Amygdala (tissue), 56 donors: ENCODE results near the gene ULK3.

Experiments
- DNase-seq, 56 donors: peaks; one replicate each; lab custom pipeline; 2025; lab: John Stamatoyannopoulos, UW

ULK3 gene

DNA sequence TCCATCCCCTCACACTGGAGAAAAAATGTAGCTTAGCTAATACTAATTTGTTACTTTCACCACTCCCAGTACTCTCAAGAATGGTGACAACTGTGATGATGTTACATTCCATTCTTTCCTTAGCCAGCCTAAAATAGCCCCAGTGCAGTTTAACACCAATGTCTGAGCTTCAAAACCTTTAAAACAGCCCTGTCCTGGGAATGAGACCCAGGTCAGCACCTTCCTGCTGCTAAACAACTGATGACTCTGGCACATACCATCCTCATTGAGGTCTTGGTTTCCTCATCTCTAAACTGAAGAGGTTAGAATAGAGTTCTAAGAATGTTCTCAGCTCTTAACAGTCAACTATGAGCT lies 26.4 kb upstream of the ULK3 start:
- DNase-seq: no peak

DNA sequence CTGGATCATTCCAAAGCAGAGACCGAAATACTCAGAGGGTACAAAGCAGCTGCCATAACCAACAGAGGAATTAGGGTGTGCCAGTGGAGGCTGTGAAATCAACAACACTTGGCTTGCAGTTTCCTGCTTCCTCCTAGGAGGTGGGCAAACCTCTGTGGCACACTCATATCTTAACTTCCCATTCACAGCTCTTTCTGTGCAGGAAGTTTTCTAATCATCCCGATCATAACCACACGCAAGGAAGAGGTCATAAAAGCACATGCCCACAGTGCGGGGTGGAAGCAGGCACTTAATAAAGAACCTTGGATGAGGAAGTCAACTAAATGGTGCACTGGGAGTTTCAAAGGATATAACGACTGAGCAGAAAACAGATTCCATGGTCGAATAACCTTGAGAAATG lies 25.1 kb upstream of the ULK3 start:
- DNase-seq: peak in 3 of 56 donors; percentile 7 to 26 (median 8)

DNA sequence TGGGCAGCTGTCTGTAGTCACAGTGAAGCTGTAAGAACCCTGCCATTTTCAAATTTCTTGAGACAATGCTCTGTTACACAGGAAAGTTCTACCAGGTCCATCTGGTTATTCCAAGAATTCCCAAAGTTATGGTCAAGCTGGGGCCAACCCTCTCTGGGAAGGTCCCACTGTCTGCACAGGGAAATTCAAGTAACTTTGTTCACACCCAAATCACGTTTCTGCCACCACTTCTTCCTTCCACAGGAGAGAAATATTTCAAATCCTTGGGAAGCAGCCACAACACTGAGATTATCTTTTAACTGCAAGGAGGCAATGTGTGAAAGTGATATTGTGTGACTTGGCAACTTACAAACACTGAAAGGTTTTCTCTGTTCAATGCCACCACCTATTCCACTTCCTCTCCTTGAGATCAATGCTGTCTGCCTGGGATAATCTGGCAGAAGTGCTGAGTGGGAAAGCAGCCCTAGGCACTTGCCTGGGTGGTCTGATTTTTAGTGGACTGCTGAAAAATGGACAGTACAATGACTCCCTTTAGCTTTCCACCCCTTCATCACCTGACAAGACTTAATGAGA lies 24.6 kb upstream of the ULK3 start:
- DNase-seq: no peak

DNA sequence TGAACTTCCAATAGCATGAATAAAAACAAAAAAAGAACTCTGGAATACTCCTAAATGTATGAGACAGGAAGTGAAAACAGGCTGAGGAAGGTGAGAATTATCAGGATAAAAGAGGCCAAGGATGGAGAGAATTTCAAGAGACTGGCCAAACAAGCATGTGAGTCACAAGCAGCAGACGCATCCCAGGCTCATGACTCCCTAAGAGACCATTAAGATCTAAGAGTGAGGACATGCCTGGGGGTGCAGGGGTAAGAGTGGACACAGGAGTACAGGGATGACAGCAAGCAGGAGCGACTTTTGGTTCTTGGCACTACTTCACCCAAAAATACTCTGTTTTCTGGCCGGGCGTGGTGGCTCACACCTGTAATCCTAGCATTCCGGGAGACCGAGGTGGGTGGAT lies 23.1 kb upstream of the ULK3 start:
- DNase-seq: no peak

DNA sequence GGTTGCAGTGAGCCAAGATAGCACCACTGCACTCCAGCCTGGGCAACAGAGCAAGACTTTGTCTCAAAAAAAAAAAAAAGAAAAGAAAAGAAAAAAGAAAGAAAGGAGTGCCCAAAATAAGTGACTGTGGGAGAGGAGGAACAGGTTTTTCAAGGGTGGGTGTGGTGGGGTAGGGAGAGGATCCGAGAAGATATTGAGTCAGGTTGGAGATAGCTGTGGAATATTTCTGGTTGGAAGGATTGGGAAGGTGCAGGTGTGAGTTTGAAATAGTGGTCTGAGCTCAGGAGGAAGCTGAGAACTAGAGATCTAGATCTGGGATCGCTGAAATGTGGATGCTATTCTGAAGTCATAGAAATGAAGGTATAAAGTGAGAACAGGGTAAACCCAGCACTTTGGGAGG lies 22.4 kb upstream of the ULK3 start:
- DNase-seq: no peak

- DNase-seq: no peak
Observed at GRCh38 chr15:74864296-74864695, 21.3 kb upstream of the ULK3 start.

DNA sequence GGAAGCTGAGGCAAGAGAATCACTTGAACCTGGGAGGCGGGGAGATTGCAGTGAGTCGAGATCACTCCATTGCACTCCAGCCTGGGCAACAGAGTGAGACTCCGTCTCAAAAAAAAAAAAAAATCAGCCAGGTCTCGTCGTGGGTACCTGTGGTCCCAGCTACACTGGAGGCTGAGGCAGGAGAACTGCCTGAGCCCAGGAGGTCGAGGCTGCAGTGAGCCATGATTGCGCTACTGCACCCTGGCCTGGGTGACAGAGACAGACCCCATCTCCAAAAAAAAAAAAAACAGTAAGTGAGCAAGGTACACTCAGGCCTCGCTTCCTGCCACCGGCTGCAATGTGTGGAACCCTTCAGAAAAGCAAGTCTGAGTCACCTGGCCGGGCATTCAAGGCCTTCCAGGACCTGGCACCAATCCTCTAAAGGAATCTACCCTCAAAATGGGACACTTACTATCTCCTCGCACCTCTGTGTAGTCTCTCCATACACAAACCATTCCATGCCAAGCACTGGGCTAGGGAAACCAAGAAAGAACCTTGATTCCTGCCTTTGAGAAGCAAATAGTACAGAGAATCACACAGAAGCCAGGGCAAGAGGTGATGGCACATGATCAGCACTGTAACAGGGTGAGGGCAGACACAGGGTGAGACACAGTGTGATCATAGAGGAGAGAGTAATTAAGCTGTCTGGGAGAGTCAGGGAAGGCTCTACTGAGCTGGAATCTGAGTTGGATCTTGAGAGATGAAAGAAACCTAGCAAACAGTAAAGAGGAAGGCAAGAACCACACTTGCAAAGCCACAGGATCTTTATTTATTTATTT lies 20.5 kb upstream of the ULK3 start:
- DNase-seq: no peak

DNA sequence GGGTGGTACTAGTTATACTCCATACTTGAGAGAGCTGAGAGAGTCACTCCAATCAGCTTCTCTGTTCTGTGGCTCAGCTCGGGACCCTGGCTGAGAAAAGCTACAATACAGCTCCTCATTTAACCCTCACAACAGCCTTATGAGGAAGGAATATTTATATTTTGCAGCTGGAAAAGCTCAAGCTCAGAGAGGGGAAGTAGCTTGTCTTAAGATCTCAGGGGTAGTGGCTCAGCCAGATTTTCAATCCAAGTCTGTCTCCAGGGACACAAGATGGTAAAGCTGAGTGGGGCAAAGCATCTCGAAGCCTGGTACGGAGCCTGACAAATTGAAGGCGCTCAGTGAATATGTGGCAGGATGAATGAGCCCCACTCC lies 15.4 kb upstream of the ULK3 start:
- DNase-seq: no peak

DNA sequence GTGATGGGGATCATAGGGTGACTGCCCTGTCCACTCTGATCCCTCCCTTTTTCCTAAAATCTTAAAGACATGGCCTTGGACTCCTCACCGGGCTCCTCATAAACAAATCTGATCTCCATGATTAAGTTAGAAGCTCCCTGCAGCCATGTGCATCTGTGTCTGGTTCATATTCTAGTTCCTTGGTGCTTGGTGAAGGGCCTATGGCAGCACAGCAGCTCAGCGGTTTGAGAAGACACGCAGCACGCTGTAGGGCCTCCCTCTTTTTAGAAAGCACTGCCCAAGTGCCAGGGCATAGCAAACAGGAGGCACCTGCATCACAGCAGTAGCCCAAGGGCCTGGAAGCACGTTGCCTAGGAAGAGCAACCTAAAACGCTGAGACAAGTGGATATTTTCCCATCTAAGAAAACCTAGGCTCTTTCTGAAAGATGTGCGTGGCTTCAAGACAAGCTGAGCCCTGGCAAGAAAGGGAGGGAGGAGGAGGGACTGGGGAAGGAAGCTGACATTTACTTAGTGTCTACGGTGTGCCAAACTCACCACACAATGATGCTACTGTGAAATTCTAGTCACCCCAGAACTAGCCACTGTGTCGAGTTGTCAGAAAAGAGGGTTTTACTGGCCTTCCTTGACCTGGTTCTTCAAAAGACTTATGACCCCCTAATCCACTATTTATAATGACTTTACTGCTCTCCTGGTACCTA lies 14.9 kb upstream of the ULK3 start:
- no peak for DNase-seq

- no peak for DNase-seq
Observed at GRCh38 chr15:74857082-74857655, 14.2 kb upstream of the ULK3 start.

DNA sequence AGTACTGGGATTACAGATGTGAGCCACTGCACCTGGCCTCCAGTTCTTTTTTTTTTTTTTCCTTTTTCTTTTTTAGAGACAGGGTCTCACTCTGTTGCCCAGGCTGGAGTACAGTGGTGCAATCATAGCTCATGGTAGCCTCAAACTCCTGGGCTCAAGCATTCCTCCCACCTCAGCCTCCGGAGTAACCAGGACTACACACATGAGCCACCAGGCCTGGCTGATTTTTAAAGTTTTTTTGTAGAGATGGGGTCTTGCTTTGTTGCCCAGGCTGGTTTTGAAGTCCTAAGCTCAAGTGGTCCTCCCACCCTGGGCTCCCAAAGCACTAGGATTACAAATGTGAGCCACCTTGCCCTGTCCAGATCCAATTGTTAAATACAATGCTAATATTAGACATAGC lies 13.6 kb upstream of the ULK3 start:
- no peak for DNase-seq

DNA sequence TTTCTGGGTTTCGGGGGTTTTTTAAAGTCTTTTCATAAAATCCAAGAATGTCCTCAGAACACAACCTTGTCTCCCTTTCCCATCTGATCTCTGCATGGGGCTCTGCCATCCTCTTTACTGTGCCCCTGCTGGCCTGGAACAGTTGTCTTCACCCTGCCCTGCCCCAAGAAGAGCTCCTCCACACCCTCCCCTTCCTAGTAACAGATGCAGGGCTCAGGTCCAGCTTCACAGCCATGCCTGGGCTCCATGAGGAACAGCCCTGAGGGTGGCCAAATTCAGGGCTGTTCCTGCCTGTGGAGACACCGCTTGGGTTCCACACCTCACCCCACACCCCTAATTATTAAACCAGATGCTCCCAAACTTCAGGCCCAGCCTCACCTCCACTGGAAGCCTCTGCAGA lies 12.9 kb upstream of the ULK3 start:
- DNase-seq: no peak

DNA sequence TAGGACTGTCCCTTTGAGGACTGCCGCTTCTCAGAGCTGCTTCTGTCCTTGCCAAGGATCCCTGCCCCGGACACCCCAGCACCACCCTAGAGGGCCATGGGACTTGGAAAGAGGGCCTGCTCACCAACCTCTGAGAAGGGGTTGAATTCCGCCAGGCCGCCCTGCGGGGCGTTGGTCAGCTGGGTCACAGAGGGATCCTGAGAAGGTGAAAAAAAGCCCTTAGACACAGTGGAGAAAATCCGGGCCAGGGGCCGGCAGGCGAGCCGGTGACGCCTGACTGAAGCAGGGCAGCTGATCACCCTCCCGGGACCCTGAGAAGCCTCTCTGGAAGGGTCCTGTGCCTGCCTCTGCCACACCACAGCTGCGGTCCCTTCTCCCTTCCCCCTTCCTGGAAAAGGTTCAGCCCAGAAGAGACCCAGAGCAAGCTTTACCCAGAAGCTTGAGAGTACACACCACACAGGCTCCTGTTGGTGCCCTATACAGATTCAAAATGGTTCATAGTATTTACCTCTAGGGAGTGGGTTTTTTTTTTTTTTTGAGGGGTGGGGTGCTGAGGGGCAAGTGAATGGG lies 11.6 kb upstream of the ULK3 start:
- DNase-seq: no peak

- no peak for DNase-seq
Observed at GRCh38 chr15:74851960-74852359, 9.0 kb upstream of the ULK3 start.

DNA sequence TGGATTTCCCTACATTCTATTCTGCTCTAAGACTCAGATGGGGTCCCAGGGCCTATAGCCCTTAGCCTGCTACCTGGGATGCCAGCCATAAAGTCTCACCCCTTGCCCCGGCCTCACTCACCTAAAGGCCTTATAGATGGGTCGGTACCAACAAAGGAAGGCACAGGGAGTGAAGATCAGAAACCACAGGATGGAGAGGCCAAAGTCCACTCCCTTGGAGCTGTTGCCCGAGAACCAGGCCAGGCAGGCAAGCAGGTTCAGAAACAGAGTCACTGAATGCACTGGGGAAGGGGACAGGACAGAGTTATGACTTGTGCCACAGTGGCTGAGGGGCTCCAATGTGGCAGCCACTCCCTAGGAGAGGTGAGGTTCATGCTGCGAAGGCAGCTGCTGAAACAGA lies 7.4 kb upstream of the ULK3 start:
- DNase-seq: no peak

GRCh38 chr15:74847432-74847831 lies 4.5 kb upstream of the ULK3 start:
- peak in 5 of 56 donors; percentile 6 to 23 (median 15) for DNase-seq

GRCh38 chr15:74845581-74845980 lies 2.6 kb upstream of the ULK3 start:
- no peak for DNase-seq

DNA sequence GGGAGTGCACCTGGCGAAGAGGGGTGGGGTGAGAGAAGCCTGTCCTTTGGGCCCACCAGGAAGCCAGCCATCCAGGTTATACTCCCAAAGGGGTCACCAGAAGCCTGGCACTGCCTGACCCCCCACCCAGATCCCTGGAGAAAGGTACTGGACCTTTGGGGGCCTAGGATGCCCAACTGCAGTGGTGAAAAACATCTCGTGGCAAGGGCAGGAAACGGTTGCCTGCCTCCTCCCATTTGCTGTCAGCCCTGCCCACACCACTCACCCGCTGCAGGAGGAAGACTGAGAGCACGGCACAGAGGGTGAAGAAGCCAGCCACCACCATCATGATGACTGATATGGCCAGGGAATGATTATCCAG lies 2.2 kb upstream of the ULK3 start:
- DNase-seq: no peak

- no peak for DNase-seq
Observed at GRCh38 chr15:74844319-74845207, 1.6 kb upstream of the ULK3 start.

DNA sequence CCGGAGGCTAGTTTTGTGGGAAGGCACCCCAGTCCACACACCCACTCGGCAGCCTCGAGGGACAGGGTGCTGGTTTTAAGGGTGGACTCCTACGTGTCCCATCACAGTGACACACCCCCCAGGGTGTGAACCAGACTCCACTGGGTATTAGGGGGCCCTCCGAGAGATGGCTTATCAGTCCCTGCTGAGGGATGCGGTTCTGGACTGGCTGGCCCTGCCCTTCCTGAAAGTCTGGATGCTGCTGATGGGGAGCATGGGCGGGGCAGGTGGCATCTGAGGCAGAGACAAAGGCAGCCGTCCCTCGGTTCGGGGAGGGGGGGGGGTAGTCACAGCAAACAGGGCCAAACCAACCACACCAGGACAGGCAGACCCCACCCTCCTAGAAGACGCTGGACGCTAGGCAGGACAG lies 939 bp upstream of the ULK3 start:
- no peak for DNase-seq
